ENCODE data around the gene CHRNA4. TPM values are rescaled to one million over a fixed set of nuclear protein-coding genes. Genes with fewer than 3 reads are reported as not detected.

Gene CHRNA4
- total and polyA plus RNA-seq, 10 of the 15 experiments (the other 5 are each of a cell fraction or from before 2014, with no cell fraction given): 0.04 to 0.41 (median 0.06) TPM; not detected in 5

GRCh38 chr20:63312273-63312672, 48.9 kb downstream of the CHRNA4 start:
- no TSS peak for BruUV-seq (replicated peaks)
- ChIA-PET POLR2A (no interaction called here), RAD21 (ENCODE audit: unreplicated experiment) (no interaction called here), CTCF (no interaction called here), SMC1A (ENCODE audit: uncharacterized antibody, unreplicated experiment) (no interaction called here)
- no peak overlapping the region for H3K27ac ChIP-seq (ENCODE audit: control insufficient read depth, insufficient read depth)
- H3K27me3 ChIP-seq (replicated peaks in 1 of 2; ENCODE audit: control insufficient read depth in 2 of 2, insufficient read depth in 2 of 2, low read length in 1 of 2): no peaks in the 10 kb centered on the region
- WGBS (ENCODE audit: insufficient coverage, insufficient replicate concordance, low lambda C conversion rate, missing lambda C conversion rate): 7% methylated on average over 9 of the region's 9 CpGs
- H3K79me2 ChIP-seq (ENCODE audit: control insufficient read depth, insufficient read depth, low read length): no peaks in the 10 kb centered on the region
- no peak overlapping the region for H3K9ac ChIP-seq (ENCODE audit: control insufficient read depth, insufficient read depth, low read length)
- no peaks in the 10 kb centered on the region for H3K4me1 ChIP-seq (ENCODE audit: control insufficient read depth, insufficient read depth, low read length)
- in situ Hi-C loops (cut with MboI): no loop called here
- ATAC-seq: no peak
- DNase-seq (ENCODE audit: low read depth, low spot score): no peak
- H3K4me3 ChIP-seq: no peak overlapping the region
- H3K9me3 ChIP-seq (replicated peaks; ENCODE audit: control insufficient read depth, insufficient read depth, low read length): no peaks in the 10 kb centered on the region
- no peak for FAIRE-seq
- no peaks in the 10 kb centered on the region for H4K20me1 ChIP-seq (ENCODE audit: control insufficient read depth, insufficient read depth)
- no peak for TF ChIP-seq SUPT20H (IDR thresholded peaks at IDR 0.05; ENCODE audit: borderline replicate concordance, control insufficient read depth, low read depth, low read length)
- no peak for TF ChIP-seq ETV6 (conservative IDR thresholded peaks at IDR 0.05 in 1 of 2, IDR thresholded peaks at IDR 0.05 in 1 of 2; ENCODE audit: borderline replicate concordance in 1 of 2, low read depth in 1 of 2)
- TF ChIP-seq ATF3 (IDR thresholded peaks at IDR 0.05; ENCODE audit: borderline replicate concordance, extremely low read depth, low read depth, low read length): no peak
- TF ChIP-seq ZNF384 (IDR thresholded peaks at IDR 0.05; ENCODE audit: borderline replicate concordance, low read depth, low read length): no peak
- no peak for TF ChIP-seq IRF3 (IDR thresholded peaks at IDR 0.05)
- no peak for TF ChIP-seq ZNF24 (IDR thresholded peaks at IDR 0.05)
- no peak for TF ChIP-seq ZNF622 (IDR thresholded peaks at IDR 0.05)
- no peak for TF ChIP-seq ZNF274 (IDR thresholded peaks at IDR 0.05; ENCODE audit: insufficient read depth, insufficient read length)
- TF ChIP-seq ZBED1 (IDR thresholded peaks at IDR 0.05; ENCODE audit: borderline replicate concordance): no peak
- TF ChIP-seq HDGF (IDR thresholded peaks at IDR 0.05): no peak
- no peak for TF ChIP-seq EGR1 (IDR thresholded peaks at IDR 0.05; ENCODE audit: borderline replicate concordance in 1 of 2, low read depth in 2 of 2, low read length in 2 of 2)
- TF ChIP-seq POLR2AphosphoS5 (IDR thresholded peaks at IDR 0.05; ENCODE audit: low read length): no peak
- no peak for TF ChIP-seq EED (IDR thresholded peaks at IDR 0.05; ENCODE audit: low read depth)
- no peak for TF ChIP-seq SREBF2 (IDR thresholded peaks at IDR 0.05; ENCODE audit: low read length)
- TF ChIP-seq SMAD5 (IDR thresholded peaks at IDR 0.05; ENCODE audit: low read depth): no peak
- no peak for TF ChIP-seq RAD51 (IDR thresholded peaks at IDR 0.05)
- no peak for TF ChIP-seq RELA (IDR thresholded peaks at IDR 0.05; ENCODE audit: borderline replicate concordance, partially characterized antibody)
- no peak overlapping the region for H3K4me2 ChIP-seq (ENCODE audit: control insufficient read depth, insufficient read depth)
- no peak overlapping the region for H2AFZ ChIP-seq (ENCODE audit: control insufficient read depth, low read depth, low read length)
- no peaks in the 10 kb centered on the region for H3K36me3 ChIP-seq (ENCODE audit: control insufficient read depth in 2 of 2, insufficient read depth in 2 of 2, low read length in 1 of 2)
- intact Hi-C loops (cut with micrococcal nuclease; ENCODE audit: unreplicated experiment): no loop called here
